GM12864 (cell line): Measurements from ENCODE around the gene RHOF.

Experiments
- DNase-seq: peaks from one replicate; pipeline ENCODE4 v3.0.0-alpha.2; 2011; ENCODE audit warnings: low read depth
- H3K4me3 ChIP-seq: 2 replicates; pipeline ENCODE4 v1.5.1; 2011; ENCODE audit warnings: mild to moderate bottlenecking, low read depth, low read length, control low read depth
- CTCF ChIP-seq: IDR thresholded peaks from 2 replicates; pipeline ENCODE4 v1.5.1; 2011; ENCODE audit warnings: low read depth, mild to moderate bottlenecking, moderate library complexity, low read length, control low read depth, inconsistent platforms; ENCODE audit errors: missing control alignments

Gene RHOF

GRCh38 chr12:121808623-121809022 lies 15.1 kb upstream of the RHOF start:
- no peak for TF ChIP-seq CTCF
- no peak overlapping the region for H3K4me3 ChIP-seq
- DNase-seq, result no peak

GRCh38 chr12:121807642-121808347 lies 14.3 kb upstream of the RHOF start:
- no peak for DNase-seq
- H3K4me3 ChIP-seq, result no peak overlapping the region
- no peak for TF ChIP-seq CTCF

- H3K4me3 ChIP-seq, result peak overlapping the region; percentile 79
- DNase-seq, result no peak
- TF ChIP-seq CTCF, result no peak
Measured at GRCh38 chr12:121806546-121807423, 13.3 kb upstream of the RHOF start.

- TF ChIP-seq CTCF, result no peak
- no peak for DNase-seq
- peak overlapping the region; percentile 79 for H3K4me3 ChIP-seq
Measured at GRCh38 chr12:121806009-121806545, 12.6 kb upstream of the RHOF start.

GRCh38 chr12:121805171-121806008 lies 11.9 kb upstream of the RHOF start:
- H3K4me3 ChIP-seq, result peak overlapping the region; percentile 79
- DNase-seq, result no peak
- no peak for TF ChIP-seq CTCF

GRCh38 chr12:121804417-121805111 lies 11.1 kb upstream of the RHOF start:
- no peak for TF ChIP-seq CTCF
- peak overlapping the region; percentile 79 for H3K4me3 ChIP-seq
- DNase-seq, result no peak
